ENCODE data around the gene YIPF6.
"Not testable (repeated sequence)": the region's sequence is repeated elsewhere in the genome, so short reads cannot be mapped to it uniquely, and the experiment has no call there.

YIPF6 gene

DNA sequence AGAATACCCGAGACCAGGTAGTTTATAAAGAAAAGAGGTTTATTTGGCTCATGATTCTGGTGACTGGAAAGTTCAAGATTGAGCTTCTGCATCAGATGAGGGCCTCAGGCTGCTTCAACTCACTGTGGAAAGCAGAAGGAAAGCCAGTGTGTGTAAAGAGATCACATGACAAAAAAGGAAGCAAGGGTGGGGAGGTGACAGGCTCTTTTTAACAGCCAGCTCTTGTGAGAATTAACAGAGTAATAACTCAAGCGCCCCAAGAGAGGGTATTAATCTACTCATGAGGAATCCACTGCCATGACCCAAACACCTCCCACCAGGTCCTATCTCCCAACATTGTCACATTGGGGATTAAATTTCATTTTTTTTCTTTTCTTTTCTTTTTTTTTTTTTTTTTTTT, 6.3 kb upstream of the YIPF6 start:
- Histone ChIP-seq H3K4me1 (ENCODE audit: control insufficient read depth in 1 of 2, insufficient read depth in 2 of 2, low read length in 2 of 2) (no peaks in the 10 kb centered on the region), H3K14ac (ENCODE audit: low read length) (no peak overlapping the region), H2AFZ (ENCODE audit: insufficient read depth, low read length, poor library complexity) (no peak overlapping the region), H3K4me2 (ENCODE audit: low read length) (no peak overlapping the region), H4K8ac (ENCODE audit: low read depth, low read length) (no peak overlapping the region), H3K4me3 (ENCODE audit: low read depth, low read length) (no peak overlapping the region), H3K9ac (ENCODE audit: low read length) (no peak overlapping the region), H2BK5ac (ENCODE audit: low read depth, low read length, poor library complexity) (no peak overlapping the region), H2AK5ac (ENCODE audit: low read length) (no peak overlapping the region), H3K18ac (ENCODE audit: low read length) (no peak overlapping the region), H3K27ac (ENCODE audit: low read depth, low read length) (no peak overlapping the region), H3K4ac (ENCODE audit: low read depth, low read length) (no peak overlapping the region), H4K12ac (ENCODE audit: low read depth, low read length) (no peak overlapping the region), H3K9me3 (ENCODE audit: insufficient read depth, low read depth, low read length) (no peaks in the 10 kb centered on the region), H3K36me3 (ENCODE audit: control insufficient read depth in 1 of 2, insufficient read depth in 2 of 2, low read length in 2 of 2) (no peaks in the 10 kb centered on the region), H4K91ac (ENCODE audit: low read depth, low read length) (no peak overlapping the region), H3K27me3 (ENCODE audit: insufficient read depth, low read length) (no peaks in the 10 kb centered on the region), H3K79me1 (ENCODE audit: low read length) (no peaks in the 10 kb centered on the region), H3K23ac (ENCODE audit: low read length) (no peak overlapping the region), H3K79me2 (ENCODE audit: control insufficient read depth, insufficient read depth, low read length, poor library complexity) (no peaks in the 10 kb centered on the region), H2BK12ac (ENCODE audit: low read length) (no peak overlapping the region), H2BK120ac (ENCODE audit: insufficient read depth, low read length, poor library complexity) (no peak overlapping the region)
- no CpG with 5 or more reads among the region's 2 CpGs for WGBS (ENCODE audit: extremely low coverage, insufficient coverage, insufficient read length)
- no peak for DNase-seq

- H2BK12ac ChIP-seq (ENCODE audit: low read length); DNase-seq; H3K4me1 ChIP-seq (ENCODE audit: control insufficient read depth in 1 of 2, insufficient read depth in 2 of 2, low read length in 2 of 2); H3K9me3 ChIP-seq (ENCODE audit: insufficient read depth, low read depth, low read length); H3K9ac ChIP-seq (ENCODE audit: low read length); H3K4me3 ChIP-seq (ENCODE audit: low read depth, low read length); H3K4ac ChIP-seq (ENCODE audit: low read depth, low read length); H3K23ac ChIP-seq (ENCODE audit: low read length); H3K79me1 ChIP-seq (ENCODE audit: low read length); H3K27ac ChIP-seq (ENCODE audit: low read depth, low read length); H3K18ac ChIP-seq (ENCODE audit: low read length); H3K4me2 ChIP-seq (ENCODE audit: low read length); H3K14ac ChIP-seq (ENCODE audit: low read length); H3K36me3 ChIP-seq (ENCODE audit: control insufficient read depth in 1 of 2, insufficient read depth in 2 of 2, low read length in 2 of 2); H4K12ac ChIP-seq (ENCODE audit: low read depth, low read length); H3K79me2 ChIP-seq (ENCODE audit: control insufficient read depth, insufficient read depth, low read length, poor library complexity); H2BK5ac ChIP-seq (ENCODE audit: low read depth, low read length, poor library complexity); H2BK120ac ChIP-seq (ENCODE audit: insufficient read depth, low read length, poor library complexity); H2AK5ac ChIP-seq (ENCODE audit: low read length); H3K27me3 ChIP-seq (ENCODE audit: insufficient read depth, low read length); H4K91ac ChIP-seq (ENCODE audit: low read depth, low read length); H2AFZ ChIP-seq (ENCODE audit: insufficient read depth, low read length, poor library complexity); H4K8ac ChIP-seq (ENCODE audit: low read depth, low read length): not testable (repeated sequence)
- no CpG with 5 or more reads among the region's 2 CpGs for WGBS (ENCODE audit: extremely low coverage, insufficient coverage, insufficient read length)
Observed at GRCh38 chrX:68493776-68494175, 5.1 kb upstream of the YIPF6 start.

DNA sequence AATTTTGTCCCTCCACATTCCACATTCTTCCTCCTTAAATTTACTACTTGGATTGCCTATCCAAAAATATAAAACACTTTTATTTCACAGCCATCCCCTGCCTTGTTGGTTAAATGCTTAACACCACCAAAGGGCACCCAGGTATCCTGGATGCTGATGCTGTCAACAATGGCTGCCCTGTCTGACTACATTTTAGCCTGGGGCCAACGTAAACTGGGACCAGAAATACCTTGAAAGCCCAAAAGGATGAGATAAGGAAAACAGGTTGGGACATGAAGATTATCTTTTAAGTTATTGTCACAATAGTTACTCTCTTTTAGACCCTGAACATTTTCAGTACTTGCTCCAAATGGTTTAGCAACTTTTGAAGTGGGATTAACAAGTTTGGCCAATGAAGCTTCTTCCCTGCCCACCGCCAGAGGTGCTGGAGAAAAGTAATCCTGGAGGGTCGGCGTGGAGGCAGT, 775 bp upstream of the YIPF6 start:
- H2BK12ac ChIP-seq (ENCODE audit: low read length) = no peak overlapping the region
- H3K27ac ChIP-seq (ENCODE audit: low read depth, low read length) = peak overlapping the region; percentile 88
- H3K14ac ChIP-seq (ENCODE audit: low read length) = peak overlapping the region; percentile 96
- peaks cover 0 to 1% of the 10 kb centered on the region in 2 experiments for H3K36me3 ChIP-seq (ENCODE audit: control insufficient read depth in 1 of 2, insufficient read depth in 2 of 2, low read length in 2 of 2)
- H3K9me3 ChIP-seq (ENCODE audit: insufficient read depth, low read depth, low read length) = no peaks in the 10 kb centered on the region
- peaks cover 9% of the 10 kb centered on the region for H3K79me1 ChIP-seq (ENCODE audit: low read length)
- H3K18ac ChIP-seq (ENCODE audit: low read length) = peak overlapping the region; percentile 90
- peak overlapping the region; percentile 91 for H2BK120ac ChIP-seq (ENCODE audit: insufficient read depth, low read length, poor library complexity)
- H2BK5ac ChIP-seq (ENCODE audit: low read depth, low read length, poor library complexity) = peak overlapping the region; percentile 93
- peak overlapping the region; percentile 91 for H4K91ac ChIP-seq (ENCODE audit: low read depth, low read length)
- WGBS (ENCODE audit: extremely low coverage, insufficient coverage, insufficient read length) = no CpG with 5 or more reads among the region's 4 CpGs
- peak overlapping the region; percentile 86 for H3K4me3 ChIP-seq (ENCODE audit: low read depth, low read length)
- H3K79me2 ChIP-seq (ENCODE audit: control insufficient read depth, insufficient read depth, low read length, poor library complexity) = peaks cover 9% of the 10 kb centered on the region
- peak overlapping the region; percentile 89 for H4K12ac ChIP-seq (ENCODE audit: low read depth, low read length)
- peak overlapping the region; percentile 57 for H3K4me2 ChIP-seq (ENCODE audit: low read length)
- peak overlapping the region; percentile 99 for H4K8ac ChIP-seq (ENCODE audit: low read depth, low read length)
- peak overlapping the region; percentile 81 for H2AK5ac ChIP-seq (ENCODE audit: low read length)
- H3K23ac ChIP-seq (ENCODE audit: low read length) = no peak overlapping the region
- no peaks in the 10 kb centered on the region for H3K27me3 ChIP-seq (ENCODE audit: insufficient read depth, low read length)
- peak overlapping the region; percentile 98 for H3K9ac ChIP-seq (ENCODE audit: low read length)
- H3K4me1 ChIP-seq (ENCODE audit: control insufficient read depth in 1 of 2, insufficient read depth in 2 of 2, low read length in 2 of 2) = peaks cover 0 to 2% of the 10 kb centered on the region in 2 experiments
- H3K4ac ChIP-seq (ENCODE audit: low read depth, low read length) = peak overlapping the region; percentile 64
- DNase-seq = peak; percentile 56 to 81
- H2AFZ ChIP-seq (ENCODE audit: insufficient read depth, low read length, poor library complexity) = peak overlapping the region; percentile 94

- Histone ChIP-seq H3K23ac (ENCODE audit: low read length) (no peak overlapping the region), H2AK5ac (ENCODE audit: low read length) (no peak overlapping the region), H3K4me2 (ENCODE audit: low read length) (peak overlapping the region; percentile 76), H3K9ac (ENCODE audit: low read length) (no peak overlapping the region), H3K4ac (ENCODE audit: low read depth, low read length) (peak overlapping the region; percentile 81), H2BK5ac (ENCODE audit: low read depth, low read length, poor library complexity) (no peak overlapping the region), H2AFZ (ENCODE audit: insufficient read depth, low read length, poor library complexity) (no peak overlapping the region), H3K4me1 (ENCODE audit: control insufficient read depth in 1 of 2, insufficient read depth in 2 of 2, low read length in 2 of 2) (peaks cover 0 to 2% of the 10 kb centered on the region in 2 experiments), H3K9me3 (ENCODE audit: insufficient read depth, low read depth, low read length) (no peaks in the 10 kb centered on the region), H4K8ac (ENCODE audit: low read depth, low read length) (peak overlapping the region; percentile 99), H3K4me3 (ENCODE audit: low read depth, low read length) (no peak overlapping the region), H3K79me1 (ENCODE audit: low read length) (peaks cover 9% of the 10 kb centered on the region), H3K18ac (ENCODE audit: low read length) (no peak overlapping the region), H3K27me3 (ENCODE audit: insufficient read depth, low read length) (no peaks in the 10 kb centered on the region), H4K91ac (ENCODE audit: low read depth, low read length) (peak overlapping the region; percentile 11), H4K12ac (ENCODE audit: low read depth, low read length) (peak overlapping the region; percentile 18), H3K14ac (ENCODE audit: low read length) (no peak overlapping the region), H3K36me3 (ENCODE audit: control insufficient read depth in 1 of 2, insufficient read depth in 2 of 2, low read length in 2 of 2) (peaks cover 3% of the 10 kb centered on the region in 2 experiments), H3K27ac (ENCODE audit: low read depth, low read length) (no peak overlapping the region), H3K79me2 (ENCODE audit: control insufficient read depth, insufficient read depth, low read length, poor library complexity) (peaks cover 9% of the 10 kb centered on the region), H2BK12ac (ENCODE audit: low read length) (no peak overlapping the region), H2BK120ac (ENCODE audit: insufficient read depth, low read length, poor library complexity) (peak overlapping the region; percentile 5)
- DNase-seq = no peak
- WGBS (ENCODE audit: extremely low coverage, insufficient coverage, insufficient read length) = no CpG with 5 or more reads among the region's 17 CpGs
Observed at GRCh38 chrX:68499543-68500504, 973 bp downstream of the YIPF6 start.
